Coronary artery (tissue), 2 donors: ENCODE results near the gene PGM2.
"Not testable (repeated sequence)": the region's sequence is repeated elsewhere in the genome, so short reads cannot be mapped to it uniquely, and the experiment has no call there.

Source experiments
- DNase-seq: peaks from one replicate; pipeline ENCODE4 v3.0.0-alpha.2; 2017; ENCODE audit warnings: low spot score
- H3K27ac ChIP-seq, 2 donors: fragments of 200-600 bp; sonication (generic); one replicate each; pipeline ENCODE4 v1.5.1; 2016 to 2019
- H3K4me3 ChIP-seq: fragments of 200-600 bp; sonication (generic); 2 replicates; pipeline ENCODE4 v1.5.1; 2016; ENCODE audit warnings: mild to moderate bottlenecking, moderate library complexity
- CTCF ChIP-seq: fragments of 200-600 bp; sonication (generic); IDR thresholded peaks from one replicate; pipeline ENCODE4 v1.5.1; 2019; ENCODE audit warnings: antibody characterized with exemption

Gene PGM2

GRCh38 chr4:37818752-37819151, 7.7 kb upstream of the PGM2 start:
- no peak overlapping the region for H3K27ac ChIP-seq
- no peak for TF ChIP-seq CTCF
- DNase-seq, result no peak
- no peak overlapping the region for H3K4me3 ChIP-seq

DNA sequence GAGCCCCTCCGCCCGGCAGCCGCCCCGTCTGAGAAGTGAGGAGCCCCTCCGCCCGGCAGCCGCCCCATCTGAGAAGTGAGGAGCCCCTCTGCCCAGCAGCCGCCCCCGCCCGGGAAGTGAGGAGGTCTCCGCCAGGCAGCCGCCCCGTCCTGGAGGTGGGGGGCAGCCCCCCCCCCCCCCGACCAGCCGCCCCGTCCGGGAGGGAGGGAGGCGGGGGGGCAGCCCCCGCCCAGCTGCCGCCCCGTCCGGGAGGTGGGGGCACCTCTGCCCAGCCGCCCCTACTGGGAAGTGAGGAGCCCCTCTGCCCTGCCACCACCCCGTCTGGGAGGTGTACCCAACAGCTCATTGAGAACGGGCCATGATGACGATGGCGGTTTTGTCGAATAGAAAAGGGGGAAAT, 6.0 kb upstream of the PGM2 start:
- DNase-seq, H3K27ac ChIP-seq, H3K4me3 ChIP-seq: not testable (repeated sequence)

DNA sequence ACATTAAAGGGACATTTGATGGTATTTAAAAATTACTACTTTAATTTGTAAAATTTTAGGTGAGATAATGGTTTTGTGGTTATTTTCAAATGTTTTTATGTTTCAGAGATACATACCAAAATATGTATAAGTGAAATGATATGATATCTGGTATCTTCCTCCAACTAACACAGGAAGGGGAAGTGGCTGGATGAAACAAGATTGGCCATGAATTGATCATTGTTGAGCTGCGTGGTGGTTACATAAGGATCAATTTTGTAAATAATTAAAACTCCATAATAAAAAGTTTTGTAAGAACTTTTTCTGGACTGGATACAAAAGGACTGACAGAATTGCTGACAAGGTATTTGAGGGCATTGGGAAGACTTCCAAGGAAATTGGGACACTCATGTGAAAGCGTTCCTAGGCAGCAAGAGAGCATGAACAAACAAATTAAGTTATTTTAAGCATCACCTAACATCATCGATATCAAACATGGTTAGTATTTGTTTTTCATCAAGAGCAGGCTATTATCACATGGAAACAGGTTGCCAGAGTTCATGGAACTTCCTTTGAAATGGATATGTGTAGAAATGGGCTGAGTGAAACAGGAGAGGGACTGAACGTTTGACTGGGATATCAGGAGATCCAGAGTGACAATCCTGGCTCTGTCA, 4.4 kb upstream of the PGM2 start:
- Histone ChIP-seq H3K27ac (no peak overlapping the region), H3K4me3 (no peak overlapping the region)
- no peak for TF ChIP-seq CTCF
- no peak for DNase-seq

DNA sequence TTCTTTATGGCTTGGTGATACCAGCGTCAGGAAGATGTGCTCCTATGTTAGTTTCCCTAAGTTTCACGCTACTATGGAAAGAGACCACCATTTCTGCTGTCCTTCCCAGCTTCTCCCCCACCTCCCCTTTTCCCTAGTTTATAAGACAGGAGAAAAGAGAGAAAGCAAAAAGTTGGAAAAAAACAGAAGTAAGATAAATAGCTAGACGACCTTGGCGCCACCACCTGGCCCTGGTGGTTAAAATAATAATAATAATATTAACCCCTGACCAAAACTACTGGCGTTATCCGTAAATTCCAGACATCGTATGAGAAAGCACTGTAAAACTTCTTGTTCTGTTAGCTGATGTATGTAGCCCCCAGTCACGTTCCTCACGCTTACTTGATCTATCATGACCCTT, 985 bp upstream of the PGM2 start:
- Histone ChIP-seq H3K4me3 (peak overlapping the region; percentile 81), H3K27ac (peak overlapping the region; percentile 82 to 86)
- DNase-seq, result not testable (repeated sequence)

DNA sequence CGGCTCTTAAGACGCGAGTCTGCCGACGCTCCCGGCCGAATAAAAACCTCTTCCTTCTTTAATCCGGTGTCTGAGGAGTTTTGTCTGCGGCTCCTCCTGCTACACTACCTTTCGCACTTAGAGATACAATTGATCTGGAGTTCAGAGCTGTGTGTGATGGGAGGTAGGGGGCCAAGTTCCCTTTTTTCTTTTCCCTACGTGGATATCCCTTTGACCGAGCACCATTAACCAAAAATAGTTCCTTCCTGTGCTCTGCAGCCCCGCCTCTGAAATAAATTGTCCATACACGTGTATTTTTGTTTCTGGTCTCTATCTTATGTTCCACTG, 555 bp upstream of the PGM2 start:
- no peak for TF ChIP-seq CTCF
- DNase-seq, result no peak
- Histone ChIP-seq H3K4me3 (peak overlapping the region; percentile 81), H3K27ac (peak overlapping the region; percentile 82 to 86)

DNA sequence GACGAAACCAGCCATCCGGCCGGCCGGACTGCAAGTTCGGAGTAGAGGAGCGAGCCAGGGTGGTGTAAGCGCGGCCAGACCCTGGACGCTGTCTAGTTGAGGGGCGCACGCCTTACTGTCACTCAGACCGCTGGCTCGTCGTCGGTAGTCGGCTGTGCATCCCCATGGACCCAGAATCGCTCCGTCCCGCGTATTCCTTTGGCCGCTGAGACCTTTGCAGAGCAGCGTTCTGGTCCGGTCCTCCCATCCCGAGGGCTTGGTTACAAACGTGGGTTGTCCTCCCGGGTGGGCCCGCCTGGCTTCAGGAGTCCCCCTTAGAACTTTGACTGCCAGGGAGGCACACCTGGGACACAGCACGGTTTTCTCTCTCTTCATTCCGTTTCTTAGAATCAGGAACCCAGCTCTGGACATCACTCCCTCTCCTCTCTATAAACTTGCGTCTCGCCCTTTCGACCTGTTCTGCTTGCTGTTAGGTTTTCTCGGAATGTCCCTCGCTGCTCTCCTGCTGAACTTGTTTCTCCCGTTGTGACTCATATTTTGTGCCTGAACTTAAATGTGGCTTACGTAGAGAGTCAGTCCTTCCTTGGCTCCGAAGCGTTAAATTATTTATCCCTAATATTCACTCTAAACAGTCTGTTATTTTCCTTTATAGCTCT, 672 bp downstream of the PGM2 start:
- Histone ChIP-seq H3K27ac (peak overlapping the region; percentile 82 to 86), H3K4me3 (peak overlapping the region; percentile 81)
- DNase-seq, result no peak

GRCh38 chr4:37827802-37828321, 1.4 kb downstream of the PGM2 start:
- DNase-seq, result no peak
- Histone ChIP-seq H3K4me3 (peak overlapping the region; percentile 81), H3K27ac (peak overlapping the region; percentile 82 to 86)
- TF ChIP-seq CTCF, result no peak

More for the DNA sequence above, 672 bp downstream of the PGM2 start:
- TF ChIP-seq CTCF, result no peak

DNA sequence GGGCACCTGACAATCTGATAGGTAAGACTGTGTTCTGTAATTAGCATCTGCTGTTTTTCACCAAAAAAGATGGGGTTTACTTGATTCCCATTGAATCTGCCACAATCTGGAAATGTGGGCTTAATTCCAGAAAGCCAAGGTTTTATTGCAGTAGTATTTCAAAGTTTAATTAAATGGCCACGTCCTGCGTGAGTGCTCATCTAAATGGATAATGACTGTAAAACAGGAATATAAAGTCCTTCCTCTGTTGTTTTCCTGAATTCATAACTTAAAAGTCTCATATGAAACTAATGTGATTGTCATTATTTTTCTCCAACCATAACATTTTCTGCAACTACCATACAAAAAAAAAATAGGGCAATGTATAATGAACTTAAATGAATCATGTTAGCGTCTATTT, 2.4 kb downstream of the PGM2 start:
- Histone ChIP-seq H3K27ac (no peak overlapping the region), H3K4me3 (no peak overlapping the region)
- TF ChIP-seq CTCF, result no peak
- DNase-seq, result no peak
